Thoracic aorta (tissue), 2 donors: ENCODE results near the gene COL16A1. TPM values are rescaled to one million over a fixed set of nuclear protein-coding genes. Genes with fewer than 3 reads are reported as not detected.

Experiments used
- ATAC-seq: fragments of 150-250 bp; one replicate; pipeline ENCODE4 v1.8.0; 2017; ENCODE audit warnings: low read depth; ENCODE audit not compliant: insufficient number of reproducible peaks, low FRiP score
- DNase-seq: peaks from one replicate; pipeline ENCODE4 v3.0.0-alpha.2; 2020; ENCODE audit warnings: low spot score
- H3K27ac ChIP-seq, 2 donors: fragments of 200-600 bp; sonication (generic); 1 replicate in 1 of 2; 2 replicates in 1 of 2; pipeline ENCODE4 v1.5.1; 2016; ENCODE audit warnings: mild to moderate bottlenecking in 2 of 2, moderate library complexity in 2 of 2
- H3K27me3 ChIP-seq: fragments of 200-600 bp; sonication (generic); replicated peaks from 2 replicates; pipeline ENCODE4 v1.6.0; 2016; ENCODE audit warnings: mild to moderate bottlenecking; ENCODE audit not compliant: insufficient read depth
- H3K36me3 ChIP-seq: fragments of 200-600 bp; sonication (generic); one replicate; pipeline ENCODE4 v1.5.1; 2016
- H3K4me1 ChIP-seq, 2 donors: fragments of 200-600 bp; sonication (generic); 1 replicate in 1 of 2; 2 replicates in 1 of 2; pipeline versions ENCODE4 v1.5.1 to v1.6.0; 2016; ENCODE audit warnings: low read depth in 2 of 2, mild to moderate bottlenecking in 1 of 2; ENCODE audit not compliant: control insufficient read depth in 1 of 2
- H3K4me3 ChIP-seq: fragments of 200-600 bp; sonication (generic); 2 replicates; pipeline ENCODE4 v1.5.1; 2016; ENCODE audit warnings: mild to moderate bottlenecking
- H3K9me3 ChIP-seq: fragments of 200-600 bp; sonication (generic); 2 replicates; pipeline ENCODE4 v1.5.1; 2016
- total RNA-seq, 2 donors: library from RNA; depleted of rRNA; stranded (reverse); fragments of >200 nt; gene quantifications; one replicate each; pipeline versions ENCODE4 v1.1.0 to v1.2.3, GENCODE V29; 2016
- TF ChIP-seq, protein P1 (sequence below): fragments of 200-600 bp; sonication (generic); IDR thresholded peaks from one replicate; pipeline ENCODE4 v1.5.1; 2019; ENCODE audit warnings: antibody characterized with exemption

Gene COL16A1
- total RNA-seq, 2 donors from 2014 or later: 183 to 323 TPM

GRCh38 chr1:31694069-31694963, 9.5 kb downstream of the COL16A1 start:
- Histone ChIP-seq H3K4me1 (peaks cover 0 to 3% of the 10 kb centered on the region in 2 donors), H3K9me3 (no peaks in the 10 kb centered on the region), H3K36me3 (peaks cover 76% of the 10 kb centered on the region), H3K27me3 (no peaks in the 10 kb centered on the region), H3K4me3 (no peak overlapping the region), H3K27ac (no peak overlapping the region)
- TF ChIP-seq, protein P1, sequence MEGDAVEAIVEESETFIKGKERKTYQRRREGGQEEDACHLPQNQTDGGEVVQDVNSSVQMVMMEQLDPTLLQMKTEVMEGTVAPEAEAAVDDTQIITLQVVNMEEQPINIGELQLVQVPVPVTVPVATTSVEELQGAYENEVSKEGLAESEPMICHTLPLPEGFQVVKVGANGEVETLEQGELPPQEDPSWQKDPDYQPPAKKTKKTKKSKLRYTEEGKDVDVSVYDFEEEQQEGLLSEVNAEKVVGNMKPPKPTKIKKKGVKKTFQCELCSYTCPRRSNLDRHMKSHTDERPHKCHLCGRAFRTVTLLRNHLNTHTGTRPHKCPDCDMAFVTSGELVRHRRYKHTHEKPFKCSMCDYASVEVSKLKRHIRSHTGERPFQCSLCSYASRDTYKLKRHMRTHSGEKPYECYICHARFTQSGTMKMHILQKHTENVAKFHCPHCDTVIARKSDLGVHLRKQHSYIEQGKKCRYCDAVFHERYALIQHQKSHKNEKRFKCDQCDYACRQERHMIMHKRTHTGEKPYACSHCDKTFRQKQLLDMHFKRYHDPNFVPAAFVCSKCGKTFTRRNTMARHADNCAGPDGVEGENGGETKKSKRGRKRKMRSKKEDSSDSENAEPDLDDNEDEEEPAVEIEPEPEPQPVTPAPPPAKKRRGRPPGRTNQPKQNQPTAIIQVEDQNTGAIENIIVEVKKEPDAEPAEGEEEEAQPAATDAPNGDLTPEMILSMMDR: no peak
- no peak for ATAC-seq
- DNase-seq: no peak

DNA sequence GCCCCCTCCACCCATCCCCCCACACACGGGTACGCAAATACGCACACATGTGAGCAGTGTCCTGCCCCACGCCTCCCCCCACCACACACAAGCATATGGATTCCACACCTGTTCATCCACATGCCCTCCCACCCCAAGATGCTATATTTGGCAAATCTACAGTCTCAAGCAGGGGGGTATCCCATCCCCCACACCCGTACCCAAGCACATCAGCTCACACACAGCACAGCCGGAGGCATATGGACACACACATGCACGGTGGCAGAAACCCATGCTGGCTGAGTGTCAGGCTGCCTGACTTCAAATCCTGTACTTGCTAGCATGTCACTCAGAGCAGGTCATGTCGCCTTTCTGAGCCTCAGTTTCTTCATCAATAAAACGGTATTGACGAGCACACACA, 10.6 kb downstream of the COL16A1 start:
- ATAC-seq (no peak), DNase-seq (no peak)
- H3K36me3 ChIP-seq: peaks cover 77% of the 10 kb centered on the region
- TF ChIP-seq, protein P1: no peak
- H3K4me3 ChIP-seq: no peak overlapping the region
- H3K4me1 ChIP-seq: no peaks in the 10 kb centered on the region
- H3K27me3 ChIP-seq: no peaks in the 10 kb centered on the region
- no peak overlapping the region for H3K27ac ChIP-seq
- no peaks in the 10 kb centered on the region for H3K9me3 ChIP-seq

GRCh38 chr1:31691951-31692350, 11.9 kb downstream of the COL16A1 start:
- no peak for ATAC-seq
- peaks cover 0 to 5% of the 10 kb centered on the region in 2 donors for H3K4me1 ChIP-seq
- H3K36me3 ChIP-seq: peaks cover 70% of the 10 kb centered on the region

DNA sequence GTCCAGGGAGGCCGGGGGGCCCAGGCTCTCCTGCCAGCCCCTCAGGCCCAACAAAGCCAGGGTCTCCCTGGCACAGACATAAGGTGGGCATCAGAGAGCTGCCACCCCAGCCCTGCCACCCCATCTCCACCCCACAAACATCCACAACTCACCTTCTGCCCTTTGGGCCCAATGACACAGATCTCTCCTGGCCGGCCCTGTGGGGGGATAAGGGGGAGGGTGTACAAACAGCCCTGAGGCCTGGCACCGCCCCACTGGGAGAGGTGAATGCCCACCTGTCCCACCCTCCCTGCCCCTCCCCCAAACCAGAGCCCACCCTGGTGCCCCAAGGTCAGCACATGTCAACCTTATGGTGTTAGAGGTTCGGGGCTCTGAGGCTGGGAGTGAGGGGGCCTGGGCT, 12.4 kb downstream of the COL16A1 start:
- H3K4me3 ChIP-seq: no peak overlapping the region
- no peak for DNase-seq

More at GRCh38 chr1:31691951-31692350, 11.9 kb downstream of the COL16A1 start:
- H3K4me3 ChIP-seq: no peak overlapping the region
- H3K9me3 ChIP-seq: no peaks in the 10 kb centered on the region
- no peaks in the 10 kb centered on the region for H3K27me3 ChIP-seq
- TF ChIP-seq, protein P1: no peak
- H3K27ac ChIP-seq: no peak overlapping the region
- no peak for DNase-seq

DNA sequence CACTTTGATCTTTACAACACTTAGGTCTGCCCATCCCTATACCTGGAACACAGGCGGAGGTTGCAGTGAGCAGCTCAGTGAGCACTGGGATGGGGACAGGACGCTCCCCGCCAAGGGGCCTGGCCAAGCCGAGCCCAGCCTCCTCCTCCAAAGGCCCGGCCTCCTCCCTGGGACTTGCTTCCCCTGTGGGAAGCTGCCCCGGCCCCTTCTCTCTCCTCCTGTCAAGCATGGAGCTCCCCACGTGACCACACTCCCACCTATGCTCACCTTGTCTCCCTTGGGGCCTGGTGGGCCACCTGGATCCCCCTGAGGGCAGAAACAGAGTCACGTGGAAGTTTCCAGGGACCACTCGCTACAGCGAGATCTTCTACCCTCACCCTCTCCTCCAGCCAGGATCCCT, 12.9 kb downstream of the COL16A1 start:
- no peaks in the 10 kb centered on the region for H3K27me3 ChIP-seq
- no peak overlapping the region for H3K4me3 ChIP-seq
- peaks cover 3 to 16% of the 10 kb centered on the region in 2 donors for H3K4me1 ChIP-seq
- TF ChIP-seq, protein P1: no peak
- H3K27ac ChIP-seq: no peak overlapping the region
- peaks cover 65% of the 10 kb centered on the region for H3K36me3 ChIP-seq
- ATAC-seq (no peak), DNase-seq (no peak)
- H3K9me3 ChIP-seq: no peaks in the 10 kb centered on the region

More for the DNA sequence above, 12.4 kb downstream of the COL16A1 start:
- TF ChIP-seq, protein P1: no peak
- ATAC-seq: no peak
- peaks cover 67% of the 10 kb centered on the region for H3K36me3 ChIP-seq
- no peaks in the 10 kb centered on the region for H3K27me3 ChIP-seq
- peaks cover under 1 to 10% of the 10 kb centered on the region in 2 donors for H3K4me1 ChIP-seq
- H3K9me3 ChIP-seq: no peaks in the 10 kb centered on the region
- H3K27ac ChIP-seq: no peak overlapping the region
